Measurements from ENCODE around the gene CD2AP. TPM values are rescaled to one million over a fixed set of nuclear protein-coding genes. Genes with fewer than 3 reads are reported as not detected.
A peak's percentile ranks its signal among the peaks of the same experiment; 100 is the strongest.

CD2AP gene
- total and polyA plus RNA-seq, 2 experiments from 2014 or later = 9.8 to 19.2 TPM

DNA sequence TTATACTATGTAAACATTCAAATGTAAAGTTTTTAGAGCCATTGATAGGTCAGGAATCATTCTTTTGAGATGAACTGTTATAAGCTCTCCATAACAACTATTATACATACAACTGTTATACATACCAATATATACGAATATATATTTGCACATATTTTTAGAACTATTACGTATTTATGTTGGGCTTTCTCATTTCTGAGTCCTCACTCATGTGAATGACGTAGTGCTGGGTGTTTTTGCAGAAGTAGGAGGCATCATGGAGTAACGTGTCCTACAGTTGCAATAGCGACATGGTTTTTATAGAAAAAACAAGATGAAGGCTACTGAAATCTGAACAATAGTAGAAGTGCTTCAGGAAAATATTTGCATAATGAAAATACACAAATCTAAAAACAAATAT is 184.4 kb downstream of the CD2AP start:
- Histone ChIP-seq H3K4me1 (ENCODE audit: low read depth) (no peaks in the 10 kb centered on the region), H3K27me3 (no peaks in the 10 kb centered on the region), H3K4me3 (no peak overlapping the region), H3K36me3 (no peaks in the 10 kb centered on the region), H3K27ac (no peak overlapping the region), H3K9me3 (ENCODE audit: low read depth) (no peaks in the 10 kb centered on the region)
- DNase-seq (ENCODE audit: low read depth in 1 of 2, low spot score in 1 of 2) = no peak
- no peak for TF ChIP-seq CTCF (IDR thresholded peaks at IDR 0.05; ENCODE audit: low read depth, low read length)

GRCh38 chr6:47663462-47664216 is 186.1 kb downstream of the CD2AP start:
- no peak for DNase-seq (ENCODE audit: low read depth in 1 of 2, low spot score in 1 of 2)

DNA sequence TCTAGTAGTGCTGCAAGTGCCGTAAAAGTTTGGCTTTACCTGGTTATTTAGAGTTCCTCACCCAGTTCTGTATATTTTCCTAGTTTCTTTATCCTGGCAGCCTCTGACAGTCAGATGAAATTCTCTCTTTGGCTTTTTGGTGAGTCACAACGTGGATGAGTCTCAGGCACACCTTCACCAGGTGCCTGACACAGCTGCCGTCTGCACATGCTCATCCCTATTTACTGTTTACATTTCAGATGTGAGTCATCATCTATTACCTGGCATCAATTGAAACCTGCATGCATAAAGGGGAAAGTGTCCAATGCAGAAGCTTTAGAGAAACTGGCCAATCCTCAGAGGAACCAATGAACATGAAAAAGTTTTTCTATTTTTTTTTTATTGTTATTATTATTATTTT is 187.5 kb downstream of the CD2AP start:
- no peak for TF ChIP-seq CTCF (IDR thresholded peaks at IDR 0.05; ENCODE audit: low read depth, low read length)

More at GRCh38 chr6:47663462-47664216, 186.1 kb downstream of the CD2AP start:
- Histone ChIP-seq H3K4me1 (ENCODE audit: low read depth) (no peaks in the 10 kb centered on the region), H3K36me3 (no peaks in the 10 kb centered on the region), H3K4me3 (no peak overlapping the region), H3K27ac (no peak overlapping the region), H3K9me3 (ENCODE audit: low read depth) (no peaks in the 10 kb centered on the region), H3K27me3 (no peaks in the 10 kb centered on the region)
- no peak for TF ChIP-seq CTCF (IDR thresholded peaks at IDR 0.05; ENCODE audit: low read depth, low read length)

DNA sequence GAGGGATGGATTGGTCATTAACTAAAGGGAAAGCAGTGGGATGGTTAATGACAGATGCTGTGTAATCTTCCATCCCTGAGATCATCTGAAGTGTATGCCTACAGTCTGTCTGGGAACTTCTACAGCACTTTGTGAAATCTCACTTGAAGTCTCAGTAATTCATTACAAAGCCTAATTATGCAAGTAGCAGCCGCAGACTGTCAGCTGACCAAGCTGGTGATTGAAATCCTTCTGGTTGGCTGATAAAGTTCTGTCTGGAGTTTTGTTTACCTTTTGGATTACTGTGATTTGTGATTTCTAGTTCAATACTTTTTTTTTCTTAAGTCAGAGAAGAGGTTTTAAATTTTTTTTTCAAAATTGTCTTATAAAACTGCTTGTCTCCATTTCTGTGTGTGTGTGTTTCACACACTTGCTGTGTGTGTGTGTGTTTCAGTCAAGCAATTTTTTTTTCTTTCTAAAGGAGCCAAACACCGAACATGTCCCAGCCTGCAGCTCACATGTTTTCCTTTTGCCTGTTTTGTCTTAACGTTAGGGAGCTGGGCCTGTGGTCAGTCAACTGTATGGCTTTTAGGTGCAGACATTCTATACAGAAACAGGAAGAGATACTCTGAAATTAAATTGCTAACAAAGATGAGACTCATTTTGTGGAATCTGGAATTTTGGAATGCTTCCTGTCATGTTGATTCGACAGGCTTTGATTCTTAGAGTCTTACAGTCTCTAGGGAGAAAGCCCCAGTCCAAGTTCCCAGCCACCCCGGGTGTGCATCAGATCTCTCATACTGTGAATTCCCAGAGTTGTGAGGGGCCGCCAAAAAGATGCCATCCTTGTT is 192.3 kb downstream of the CD2AP start:
- Histone ChIP-seq H3K4me3 (no peak overlapping the region), H3K9me3 (ENCODE audit: low read depth) (no peaks in the 10 kb centered on the region), H3K36me3 (no peaks in the 10 kb centered on the region), H3K4me1 (ENCODE audit: low read depth) (peaks cover 21% of the 10 kb centered on the region), H3K27ac (peak overlapping the region; percentile 75), H3K27me3 (no peaks in the 10 kb centered on the region)
- no peak for TF ChIP-seq CTCF (IDR thresholded peaks at IDR 0.05; ENCODE audit: low read depth, low read length)
- peak; percentile 10 to 37 for DNase-seq (ENCODE audit: low read depth in 1 of 2, low spot score in 1 of 2)

More for the DNA sequence above, 187.5 kb downstream of the CD2AP start:
- Histone ChIP-seq H3K4me3 (no peak overlapping the region), H3K4me1 (ENCODE audit: low read depth) (peaks cover 7% of the 10 kb centered on the region), H3K9me3 (ENCODE audit: low read depth) (no peaks in the 10 kb centered on the region), H3K27me3 (no peaks in the 10 kb centered on the region), H3K27ac (no peak overlapping the region), H3K36me3 (no peaks in the 10 kb centered on the region)
- DNase-seq (ENCODE audit: low read depth in 1 of 2, low spot score in 1 of 2) = no peak

DNA sequence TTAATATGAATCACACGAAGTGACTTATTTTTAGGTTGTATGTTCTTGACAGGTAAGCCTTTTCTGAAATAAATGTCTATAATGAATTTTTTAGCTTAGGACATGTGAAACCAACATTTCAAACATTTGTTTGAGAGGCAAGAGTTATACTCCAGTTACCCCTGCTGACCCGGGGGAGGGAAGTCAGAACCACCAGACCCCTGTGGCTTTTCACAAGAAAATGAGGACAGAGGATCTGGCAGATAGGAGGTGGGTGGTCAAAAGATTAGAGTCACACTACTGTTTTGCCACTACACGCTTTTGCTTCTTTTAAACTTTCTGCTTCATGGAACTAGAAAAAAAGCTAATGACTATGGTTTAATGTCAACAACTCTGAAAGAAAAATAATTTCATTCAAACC is 193.3 kb downstream of the CD2AP start:
- Histone ChIP-seq H3K36me3 (no peaks in the 10 kb centered on the region), H3K9me3 (ENCODE audit: low read depth) (no peaks in the 10 kb centered on the region), H3K4me3 (no peak overlapping the region), H3K4me1 (ENCODE audit: low read depth) (peaks cover 21% of the 10 kb centered on the region), H3K27me3 (no peaks in the 10 kb centered on the region), H3K27ac (no peak overlapping the region)
- TF ChIP-seq CTCF (IDR thresholded peaks at IDR 0.05; ENCODE audit: low read depth, low read length) = no peak
- no peak for DNase-seq (ENCODE audit: low read depth in 1 of 2, low spot score in 1 of 2)

All from cardiac muscle cell (in vitro differentiated cells and primary cell).